Stimulated activated CD8-positive, alpha-beta memory T cell treated with anti-CD3 and anti-CD28 coated beads, Interleukin-4, amount 100 ng/mL, for 4 hours (primary cell): ENCODE measurements around the gene EFNA5.

Experiments used
- DNase-seq, 2 donors: peaks; one replicate each; pipeline ENCODE4 v3.0.0-alpha.2; 2020; ENCODE audit warnings: low read depth in 2 of 2, low spot score in 1 of 2

Gene EFNA5

DNA sequence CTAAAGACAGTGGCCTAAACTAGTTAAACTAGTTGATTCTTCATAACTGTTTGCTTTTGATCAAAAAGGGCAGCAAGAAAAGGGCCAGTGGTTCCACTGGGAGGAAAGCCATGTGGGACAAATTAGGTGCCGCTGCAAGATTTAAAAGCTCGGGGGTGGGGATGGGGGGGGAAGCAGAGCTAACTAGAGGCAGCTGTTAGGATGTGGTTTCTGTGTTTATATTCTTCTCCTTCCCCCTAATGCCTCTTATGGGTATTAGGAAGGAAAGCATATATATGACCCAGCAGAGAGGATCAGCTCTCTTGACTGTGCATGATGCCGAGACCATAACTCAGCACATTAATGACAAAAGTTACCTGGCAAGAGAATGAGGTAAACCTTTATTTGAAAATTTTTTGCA, 65.7 kb downstream of the EFNA5 start:
- no peak for DNase-seq

- DNase-seq, result no peak
These were observed 66.4 kb downstream of the EFNA5 start for GRCh38 chr5:107604146-107604910.

- no peak for DNase-seq
These were observed 67.4 kb downstream of the EFNA5 start for GRCh38 chr5:107603349-107603748.

GRCh38 chr5:107602896-107603295, 67.8 kb downstream of the EFNA5 start:
- no peak for DNase-seq

DNA sequence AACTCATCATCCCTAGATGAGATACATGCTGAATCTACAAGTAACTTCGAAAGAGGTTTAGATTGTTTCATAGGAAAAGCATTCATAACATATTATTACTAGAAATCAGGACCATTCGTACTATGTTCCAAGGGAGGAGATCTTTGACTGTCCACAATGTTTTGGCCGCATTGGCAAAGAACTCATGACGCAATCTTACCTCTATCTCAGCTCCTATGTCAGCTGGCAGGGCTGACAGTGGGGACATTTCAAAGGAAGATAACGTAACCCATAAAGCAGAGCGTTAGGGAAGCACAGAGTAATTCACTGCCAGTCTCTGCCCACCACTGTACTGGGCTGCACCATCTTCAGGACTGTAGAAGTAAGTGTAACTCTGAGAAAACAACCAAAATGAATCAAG, 69.7 kb downstream of the EFNA5 start:
- DNase-seq, result no peak

DNA sequence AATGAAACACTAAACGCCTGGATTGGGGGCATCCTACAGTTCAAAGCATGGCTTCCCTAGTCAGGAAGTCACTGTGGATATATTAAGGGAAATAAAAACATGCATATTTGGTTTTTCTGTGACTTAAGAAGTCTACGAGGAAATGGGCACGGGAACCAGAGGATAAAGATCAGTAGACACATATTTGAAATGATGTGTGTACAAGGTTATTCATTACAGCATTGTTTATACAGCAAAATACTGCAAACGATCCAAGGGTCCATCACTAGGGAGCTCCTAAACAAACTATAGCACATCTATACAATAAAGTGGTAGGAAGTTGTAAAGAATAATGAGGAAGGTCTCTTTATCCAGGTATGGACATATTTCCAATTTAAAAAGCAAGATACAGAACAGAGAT, 71.8 kb downstream of the EFNA5 start:
- DNase-seq, result no peak

DNA sequence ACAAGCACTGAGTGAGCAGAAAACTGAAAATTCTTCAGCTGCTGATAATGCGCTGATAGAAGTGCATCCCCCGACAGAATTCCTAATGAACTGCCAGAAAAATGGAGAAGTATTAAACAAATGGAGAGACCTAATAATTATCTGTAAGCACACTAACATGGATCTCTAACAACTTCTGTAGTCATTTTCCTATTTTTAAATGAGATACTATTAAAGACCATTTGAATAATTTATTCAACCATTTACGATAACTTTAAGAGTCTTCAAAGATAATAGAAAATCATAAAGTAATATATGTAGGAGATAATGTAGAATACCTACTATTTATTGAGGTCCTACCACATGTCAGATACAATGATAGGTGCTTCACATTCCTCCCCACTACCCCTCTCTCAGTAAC, 72.9 kb downstream of the EFNA5 start:
- no peak for DNase-seq

DNA sequence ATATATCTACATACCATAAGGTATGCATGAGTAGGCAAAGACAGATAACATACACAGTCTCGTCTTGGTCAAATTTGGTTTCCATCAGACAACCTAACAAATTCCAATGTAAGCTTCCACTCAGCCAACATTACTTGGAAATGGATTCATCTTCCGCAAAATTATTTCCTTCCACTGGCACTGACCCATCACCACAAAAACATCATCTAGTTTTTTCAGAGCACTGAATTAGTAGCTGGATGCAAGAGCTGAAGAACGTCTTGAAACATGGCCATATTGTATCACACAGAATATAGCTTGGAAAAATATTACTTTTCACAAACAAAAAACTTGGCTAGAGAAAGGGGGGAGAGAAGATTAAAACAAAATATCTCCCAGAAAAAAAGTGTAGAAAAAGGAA, 73.5 kb downstream of the EFNA5 start:
- no peak for DNase-seq

DNA sequence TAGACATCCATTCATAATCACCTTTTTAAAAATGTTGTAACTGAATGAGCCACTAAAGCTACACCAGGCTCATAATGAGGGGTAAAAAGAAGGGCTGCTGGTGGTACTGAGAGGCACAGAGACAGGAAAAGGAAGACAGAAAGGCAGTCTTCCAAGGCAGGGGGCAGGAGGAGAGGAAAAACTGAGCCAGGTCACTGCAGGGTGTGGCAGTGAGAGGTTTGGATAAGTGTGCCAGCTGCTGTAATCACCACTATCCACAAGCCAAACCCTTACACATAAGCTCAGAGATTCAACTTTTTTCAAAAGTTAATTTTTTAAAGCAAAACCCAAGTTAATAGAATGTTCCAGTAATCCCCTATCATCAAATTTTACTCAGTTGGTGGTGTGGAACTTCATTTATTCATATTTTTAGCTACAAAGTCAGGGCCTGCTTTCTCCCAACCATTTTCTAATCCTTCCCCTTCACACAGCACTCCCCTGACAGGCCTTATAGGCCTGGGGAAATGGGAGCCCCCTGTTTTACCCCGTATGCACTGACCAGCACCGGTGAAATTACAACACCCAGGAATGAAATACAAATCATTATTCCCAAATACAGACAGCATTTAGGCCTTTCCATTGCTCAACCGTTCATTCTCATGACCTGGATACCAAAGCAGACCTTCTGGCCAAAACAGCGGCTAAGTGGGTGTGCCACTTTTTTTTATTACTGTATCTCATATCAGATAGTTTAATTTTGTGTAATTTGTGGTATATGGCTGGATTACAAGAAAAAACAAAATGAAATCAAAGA, 76.3 kb downstream of the EFNA5 start:
- DNase-seq, result no peak

DNA sequence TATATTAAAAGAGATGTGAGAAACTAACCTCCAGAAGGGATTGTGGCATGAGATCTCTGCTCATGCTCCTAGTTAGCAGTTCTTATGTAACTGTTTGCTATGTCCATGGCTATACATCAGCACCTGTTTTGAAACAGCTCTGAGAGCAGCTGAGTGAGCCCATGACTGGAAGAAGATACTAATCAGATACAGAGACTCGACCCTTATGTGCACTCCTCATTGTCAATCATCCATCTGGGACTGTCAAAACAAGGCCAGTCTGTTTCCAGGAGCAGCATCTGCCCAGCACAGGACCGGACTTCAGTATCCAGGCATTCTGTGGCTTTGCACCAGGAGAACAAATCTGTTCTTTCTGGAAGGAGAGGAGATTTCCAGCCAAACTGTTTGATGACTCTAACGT, 77.7 kb downstream of the EFNA5 start:
- DNase-seq, result no peak

DNA sequence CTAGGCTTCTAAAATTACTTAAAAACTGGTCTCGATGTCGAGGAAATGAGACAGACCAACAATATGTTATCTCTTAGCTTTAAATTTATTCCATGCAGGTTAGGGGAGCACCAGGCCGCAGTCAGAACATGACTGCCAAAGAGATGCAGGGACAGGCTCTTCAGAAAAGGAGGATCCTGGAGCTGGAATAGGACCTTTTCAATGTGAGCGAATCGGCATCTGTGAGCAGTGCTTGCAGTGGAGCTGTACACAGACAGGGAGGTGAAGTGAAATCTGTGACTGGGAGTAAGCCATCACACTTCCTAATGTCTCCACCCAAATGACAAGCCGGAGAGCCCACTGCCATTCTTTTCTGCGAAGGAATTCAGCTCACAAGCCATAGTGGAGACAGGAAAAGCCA, 78.2 kb downstream of the EFNA5 start:
- DNase-seq, result no peak

- DNase-seq, result no peak
These were observed 80.1 kb downstream of the EFNA5 start for GRCh38 chr5:107590686-107591085.

DNA sequence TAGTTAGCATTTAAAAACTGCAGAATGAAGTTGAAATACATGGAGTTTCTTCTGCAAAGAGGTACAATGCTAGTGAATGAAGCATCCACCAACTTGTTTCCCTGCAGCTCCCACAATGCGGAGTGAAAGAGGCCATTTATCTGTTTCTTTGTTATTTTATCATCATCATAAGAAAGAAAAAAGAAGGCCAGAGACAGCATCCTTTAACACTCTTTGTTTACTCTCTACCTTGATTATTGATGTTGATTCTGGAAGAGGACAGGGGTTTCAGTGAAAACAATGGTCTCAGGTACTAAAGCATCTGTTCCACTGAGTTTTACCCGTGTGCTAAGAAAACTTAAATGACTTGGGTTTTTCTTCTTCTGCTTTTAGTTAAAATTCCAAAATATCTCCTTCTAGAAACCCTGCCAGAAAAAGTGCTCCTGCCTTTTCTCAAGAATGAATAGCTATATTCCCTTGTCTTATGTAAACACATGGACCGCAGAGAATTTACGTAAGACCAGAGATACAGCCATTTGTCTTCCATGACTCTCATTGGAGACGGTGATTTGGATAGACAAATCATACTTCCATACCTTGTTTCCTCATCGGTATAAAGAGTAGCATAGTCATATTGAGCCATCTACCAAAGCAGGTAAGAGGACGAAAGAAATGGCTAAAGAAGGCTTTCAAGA, 81.1 kb downstream of the EFNA5 start:
- DNase-seq, result no peak

- DNase-seq, result no peak
These were observed 88.1 kb downstream of the EFNA5 start for GRCh38 chr5:107582625-107583024.

GRCh38 chr5:107580889-107581820, 89.6 kb downstream of the EFNA5 start:
- DNase-seq, result no peak

- DNase-seq, result no peak
These were observed 92.6 kb downstream of the EFNA5 start for GRCh38 chr5:107578051-107578635.

GRCh38 chr5:107577394-107577950, 93.3 kb downstream of the EFNA5 start:
- no peak for DNase-seq

DNA sequence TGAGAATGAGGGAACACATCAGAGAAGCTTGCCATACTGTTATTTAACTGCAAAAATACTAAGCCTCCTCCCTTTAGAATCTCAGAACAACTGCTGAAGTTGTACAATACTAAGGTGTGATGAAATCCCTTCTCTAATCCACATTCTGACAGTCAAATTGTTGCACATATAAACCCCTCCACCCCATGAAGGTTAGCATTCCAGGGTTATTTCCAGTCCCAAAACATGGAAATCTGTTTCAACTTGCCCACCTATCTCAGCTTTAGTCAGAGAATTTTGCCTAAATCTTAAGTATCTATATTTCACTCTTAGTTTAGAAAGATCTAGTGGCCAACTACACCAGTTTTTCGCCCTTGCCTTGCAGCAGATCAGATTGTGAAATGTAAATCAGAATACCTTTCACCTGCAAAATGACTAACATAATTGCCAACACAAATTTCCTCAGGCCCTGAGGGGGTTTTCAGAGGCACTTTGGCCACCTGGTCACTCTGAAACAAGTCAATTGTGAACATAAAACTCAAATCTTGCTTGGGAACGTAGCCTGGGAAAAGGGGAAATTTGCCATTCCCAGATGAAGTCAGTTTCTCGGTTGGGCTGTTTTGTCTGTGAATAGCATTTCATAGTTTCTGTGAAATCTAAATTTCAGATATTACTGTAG, 93.9 kb downstream of the EFNA5 start:
- no peak for DNase-seq

DNA sequence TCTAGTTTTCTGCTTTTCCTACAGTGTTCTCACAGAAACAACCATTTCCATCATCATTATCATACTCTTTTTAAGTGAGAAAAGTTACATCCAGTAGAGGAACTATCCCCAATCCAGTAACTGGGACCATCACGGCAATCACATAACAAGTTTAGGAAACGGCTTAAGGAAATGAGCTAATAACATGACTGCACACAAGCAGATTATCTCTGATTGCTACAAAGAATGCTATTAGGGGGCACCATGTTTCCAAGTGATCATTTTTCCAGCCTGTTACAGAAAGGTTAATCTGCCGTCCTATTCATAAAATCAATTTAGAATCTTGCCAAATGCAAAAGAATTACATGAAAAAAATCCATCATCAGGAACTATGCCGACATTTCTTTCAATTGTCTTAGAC, 94.6 kb downstream of the EFNA5 start:
- DNase-seq, result no peak

GRCh38 chr5:107574287-107574686, 96.5 kb downstream of the EFNA5 start:
- DNase-seq, result no peak
